HG03378 (cell line): Measurements from ENCODE around the gene LRRC28.

Experiments used
- ATAC-seq: cut with Tn5 transposase; IDR thresholded peaks from one replicate; pipeline ENCODE4 v1.9.1; 2021; ENCODE audit warnings: mild to moderate bottlenecking, moderate library complexity; ENCODE audit not compliant: unreplicated experiment

LRRC28 gene

GRCh38 chr15:99305761-99306505 lies 54.7 kb downstream of the LRRC28 start:
- ATAC-seq: no peak

DNA sequence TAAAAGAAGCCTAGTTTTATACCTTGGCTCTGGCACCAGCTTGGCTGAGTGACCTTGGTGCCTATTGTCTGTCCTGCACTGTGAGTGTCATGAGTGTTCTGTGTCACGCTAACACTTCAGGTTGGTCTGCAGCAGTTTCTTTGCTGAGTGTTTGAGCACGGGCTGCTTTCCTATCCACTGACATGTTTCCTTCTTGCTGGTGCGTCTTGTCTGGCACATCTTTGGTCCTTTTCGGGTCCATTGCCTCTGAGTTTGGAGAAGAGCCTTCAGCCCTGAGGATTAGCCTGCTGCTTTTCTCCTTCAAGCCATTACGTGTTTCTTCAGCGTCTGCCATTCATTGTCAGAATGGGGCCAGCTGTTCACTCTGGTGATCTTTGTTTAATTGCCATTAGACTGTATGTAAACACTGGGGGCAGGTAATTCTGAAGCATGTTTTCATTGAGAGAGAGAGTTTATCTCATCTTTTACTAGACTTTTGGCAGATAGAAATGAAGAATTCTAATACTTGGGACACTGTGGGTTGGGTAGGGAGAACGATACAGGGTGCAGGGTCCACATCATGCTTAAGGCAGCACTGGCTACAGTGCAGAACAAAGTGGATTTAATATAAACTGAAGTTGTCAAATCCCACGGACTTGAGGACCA lies 55.5 kb downstream of the LRRC28 start:
- no peak for ATAC-seq

DNA sequence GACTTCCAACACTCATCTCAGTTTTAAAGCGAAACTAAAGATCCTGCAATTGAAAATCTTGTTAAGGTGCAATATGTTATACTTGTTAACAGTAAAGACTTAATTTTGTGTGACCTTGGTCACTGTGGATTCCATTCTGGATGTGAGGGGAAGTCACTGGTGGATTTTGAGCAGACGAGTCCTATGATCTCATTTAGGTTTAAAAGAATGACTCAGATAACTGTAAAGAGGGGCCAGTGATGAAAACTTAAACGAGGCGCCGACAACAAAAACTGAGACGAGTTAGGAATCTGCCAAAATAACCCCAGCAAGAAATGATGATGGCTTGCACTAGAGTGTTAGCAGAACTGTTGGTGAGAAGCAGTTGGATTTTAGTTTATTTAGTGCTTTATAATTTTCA lies 56.5 kb downstream of the LRRC28 start:
- no peak for ATAC-seq

DNA sequence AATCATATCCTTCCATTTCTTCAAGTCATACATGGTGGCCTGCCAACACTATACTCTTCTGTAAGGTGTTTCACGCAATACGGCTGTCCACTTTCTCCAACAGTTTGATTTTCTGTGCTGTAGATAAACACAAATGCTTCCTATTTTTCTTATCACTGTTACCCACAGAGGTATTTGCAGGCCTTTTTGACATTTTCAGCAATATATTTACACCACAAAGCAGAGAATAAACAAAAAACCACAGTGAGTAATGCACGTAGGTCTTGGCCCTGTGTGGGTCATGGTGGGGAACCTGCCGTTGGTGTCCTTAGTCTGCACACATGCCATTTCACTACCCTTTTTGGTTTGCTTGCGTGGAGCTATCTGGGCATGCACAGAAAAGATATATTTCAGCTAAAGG lies 59.5 kb downstream of the LRRC28 start:
- no peak for ATAC-seq

DNA sequence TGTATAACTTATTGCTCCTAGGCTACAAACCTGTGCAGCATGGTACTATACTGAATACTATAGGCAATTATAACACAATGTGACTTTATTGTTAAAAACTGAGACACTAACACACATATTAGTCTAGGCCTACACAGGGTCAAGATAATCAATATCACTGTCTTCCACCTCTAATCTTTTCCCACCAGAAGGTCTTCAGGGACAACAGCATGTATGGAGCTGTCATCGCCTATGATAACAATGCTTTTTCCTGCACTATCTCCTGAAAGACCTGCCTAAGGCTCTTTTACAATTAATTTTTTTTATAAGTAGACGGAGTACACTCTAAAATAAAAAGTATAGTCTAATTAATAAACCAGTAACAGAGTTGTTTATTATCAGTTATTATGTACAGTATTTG lies 60.9 kb downstream of the LRRC28 start:
- no peak for ATAC-seq

DNA sequence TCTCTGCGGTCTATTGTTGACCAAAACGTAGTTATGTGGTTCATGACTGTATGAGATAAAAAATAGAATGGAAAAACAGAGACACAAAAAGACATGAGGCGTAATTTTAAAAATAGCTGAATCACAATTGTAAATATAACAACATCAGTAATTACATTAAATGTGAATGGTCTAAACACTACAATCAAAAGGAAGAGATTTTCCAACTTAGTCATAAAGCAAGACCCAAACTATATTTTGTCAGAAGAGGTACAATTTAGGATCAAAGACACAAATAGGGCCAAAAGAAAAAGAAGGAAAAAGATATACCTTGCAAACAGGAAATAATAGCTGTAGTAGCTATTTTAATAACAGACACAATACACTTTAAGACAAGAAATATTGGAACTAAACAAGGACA lies 61.5 kb downstream of the LRRC28 start:
- no peak for ATAC-seq

GRCh38 chr15:99315636-99316035 lies 64.4 kb downstream of the LRRC28 start:
- ATAC-seq: no peak

DNA sequence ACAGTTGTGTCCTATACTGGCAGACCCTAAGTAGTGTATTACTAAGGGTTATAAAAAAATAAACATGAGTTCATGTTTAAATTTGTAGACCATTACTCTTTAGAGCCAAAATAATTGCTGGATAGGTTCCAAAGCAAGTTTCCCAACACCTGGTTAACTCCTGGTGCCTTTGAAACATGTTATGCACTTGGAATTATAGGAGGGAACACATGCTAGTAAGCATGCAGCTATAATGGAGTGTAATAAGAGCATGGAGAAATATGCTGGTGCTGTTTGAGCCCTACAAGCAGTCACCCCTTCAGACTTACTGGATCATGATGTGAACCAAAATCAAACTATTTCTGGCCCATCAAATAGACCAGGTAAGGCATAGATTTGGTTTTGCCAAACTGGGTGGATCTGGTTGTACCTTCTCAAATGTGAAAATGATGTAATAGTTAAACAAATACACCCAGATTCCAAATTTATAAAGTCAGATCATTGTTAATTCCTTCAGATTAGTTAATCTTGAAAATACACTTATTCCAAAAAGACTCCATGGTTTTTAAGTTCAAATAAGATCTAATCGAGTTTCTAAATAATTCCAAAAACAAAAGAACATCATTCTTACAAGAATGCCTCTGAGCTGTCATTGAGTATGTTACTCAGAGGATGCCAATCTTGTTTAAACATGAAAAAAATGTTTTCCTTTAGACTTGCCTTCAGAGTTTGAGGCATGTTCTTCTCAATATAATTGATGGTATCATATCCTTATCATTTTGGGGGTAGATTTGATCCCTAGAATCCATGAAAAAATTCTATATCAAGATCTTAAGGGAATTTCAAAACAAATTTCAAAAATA lies 69.3 kb downstream of the LRRC28 start:
- no peak for ATAC-seq

DNA sequence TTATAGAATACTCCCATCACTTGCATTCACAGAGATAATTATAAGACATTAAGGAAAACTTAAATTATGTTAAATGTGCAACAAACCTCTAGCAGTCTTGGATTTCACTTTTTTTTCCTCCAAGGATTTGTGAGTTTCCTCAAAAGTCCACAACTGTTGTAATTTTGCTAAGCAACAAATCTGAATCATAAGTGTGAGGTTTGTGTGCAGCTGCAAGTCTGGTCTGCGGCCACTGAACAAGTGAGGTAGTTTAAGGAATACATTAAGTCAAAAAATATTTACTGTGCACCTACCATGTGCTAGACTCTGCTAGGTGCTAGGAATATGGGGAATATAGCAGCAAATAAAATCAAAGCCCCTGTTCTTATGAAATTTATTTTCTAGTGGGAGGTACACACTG lies 70.2 kb downstream of the LRRC28 start:
- no peak for ATAC-seq

GRCh38 chr15:99322643-99323405 lies 71.5 kb downstream of the LRRC28 start:
- no peak for ATAC-seq

GRCh38 chr15:99324082-99324620 lies 72.9 kb downstream of the LRRC28 start:
- ATAC-seq: peak; percentile 87

GRCh38 chr15:99324700-99325099 lies 73.4 kb downstream of the LRRC28 start:
- ATAC-seq: no peak

GRCh38 chr15:99326235-99326634 lies 75.0 kb downstream of the LRRC28 start:
- peak; percentile 42 for ATAC-seq

- ATAC-seq: no peak
Measured at GRCh38 chr15:99328106-99329072, 77.1 kb downstream of the LRRC28 start.

DNA sequence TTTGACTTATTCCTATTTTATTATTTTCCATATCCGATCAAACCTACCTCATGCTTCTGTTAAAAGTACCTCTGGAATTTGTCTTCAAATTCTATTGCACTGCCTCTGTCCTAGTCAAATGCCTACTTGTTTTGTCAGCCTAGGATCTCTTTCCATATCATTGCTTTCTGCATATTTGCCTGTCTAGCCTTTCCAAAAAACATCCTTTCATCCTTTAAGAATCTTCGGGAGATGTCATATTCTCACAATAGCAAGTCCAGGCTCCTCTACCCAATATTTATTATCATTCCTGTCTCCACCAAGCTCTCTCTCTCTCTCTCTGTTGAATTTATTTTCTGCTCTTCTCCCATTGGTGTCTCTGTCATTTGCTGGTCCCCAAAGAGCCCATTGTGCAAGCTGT lies 80.1 kb downstream of the LRRC28 start:
- no peak for ATAC-seq

GRCh38 chr15:99333413-99333812 lies 82.1 kb downstream of the LRRC28 start:
- no peak for ATAC-seq

GRCh38 chr15:99333981-99334380 lies 82.7 kb downstream of the LRRC28 start:
- ATAC-seq: no peak

DNA sequence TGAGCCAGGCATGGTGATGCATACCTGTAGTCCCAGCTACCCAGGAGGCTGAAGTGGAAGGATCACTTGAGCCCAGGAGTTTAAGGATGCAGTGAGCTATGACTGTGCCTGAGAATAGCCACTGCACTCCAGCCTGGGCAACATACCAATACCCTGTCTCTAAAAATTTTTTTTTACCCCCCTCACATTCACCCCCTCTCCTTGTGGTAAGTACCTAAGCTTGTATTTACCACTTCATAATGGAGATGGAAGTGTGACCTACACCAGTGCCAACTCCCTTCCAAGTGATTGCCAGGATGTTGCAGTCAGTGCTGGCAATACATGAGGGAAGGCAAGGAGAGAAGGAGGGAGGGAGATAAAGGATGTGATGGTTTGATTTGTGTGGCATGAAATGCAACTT lies 84.2 kb downstream of the LRRC28 start:
- no peak for ATAC-seq

DNA sequence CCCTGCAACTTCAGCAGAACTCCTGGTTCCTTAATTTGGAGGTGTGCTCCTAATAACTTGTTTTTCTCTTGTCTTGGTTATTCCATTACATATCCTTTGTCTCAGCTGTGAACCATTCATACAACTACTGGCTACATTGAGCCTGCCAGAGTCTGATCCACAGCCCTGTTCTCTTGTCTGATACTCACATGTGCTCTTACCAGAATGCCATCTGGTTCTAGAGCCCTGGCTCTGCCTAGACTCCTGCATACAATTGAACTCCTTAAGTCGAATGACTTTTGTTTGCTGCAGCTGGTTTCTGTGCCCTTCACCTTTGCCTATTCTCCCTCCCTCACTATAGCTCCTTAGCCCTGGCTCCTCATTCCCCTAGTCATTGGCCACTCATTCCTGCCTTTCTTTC lies 85.5 kb downstream of the LRRC28 start:
- ATAC-seq: no peak

- ATAC-seq: no peak
Measured at GRCh38 chr15:99340347-99340746, 89.1 kb downstream of the LRRC28 start.
